ENCODE data around the gene GMEB2. TPM values are rescaled to one million over a fixed set of nuclear protein-coding genes. Genes with fewer than 3 reads are reported as not detected.
"Not testable (repeated sequence)": the region's sequence is repeated elsewhere in the genome, so short reads cannot be mapped to it uniquely, and the experiment has no call there.

GMEB2 gene
- total RNA-seq, 2 experiments from 2014 or later, result 14.0 to 14.1 TPM

- Mint-ChIP-seq H3K27ac (no peak overlapping the region), H3K4me3 (peak overlapping the region; percentile 95)
- ATAC-seq, result no peak
These were observed 29.6 kb upstream of the GMEB2 start for GRCh38 chr20:63656451-63656850.

GRCh38 chr20:63655249-63655648 is 28.3 kb upstream of the GMEB2 start:
- intact Hi-C loops (cut with DNase I, micrococcal nuclease), result loop anchor here in 1 of 2 experiments (5.0 kb wide), 2 partner anchors 73 to 438 kb away; partner anchors contain the start of gene YTHDF1
- CTCF ChIA-PET, result interaction anchor here (0.9 kb wide), 1 partner anchor 118 kb away, joined by 3 read pairs; the partner anchor contains the start of gene PTK6
- Mint-ChIP-seq H3K9me3 (ENCODE audit: low read depth) (no peaks in the 10 kb centered on the region), H3K4me3 (no peak overlapping the region), H3K36me3 (ENCODE audit: low read depth) (peaks cover 2% of the 10 kb centered on the region), H3K4me1 (peaks cover 36% of the 10 kb centered on the region), H3K27ac (no peak overlapping the region), H3K27me3 (no peaks in the 10 kb centered on the region)
- POLR2A ChIA-PET, result no interaction called here
- no peak for DNase-seq
- no peak for ATAC-seq

More at GRCh38 chr20:63656451-63656850, 29.6 kb upstream of the GMEB2 start:
- intact Hi-C loops (cut with DNase I, micrococcal nuclease), result loop anchor here in 1 of 2 experiments (5.0 kb wide), 2 partner anchors 74 to 439 kb away; partner anchors contain the start of gene YTHDF1
- H3K27me3 Mint-ChIP-seq, result no peaks in the 10 kb centered on the region
- no peak for DNase-seq
- peaks cover 5% of the 10 kb centered on the region for H3K36me3 Mint-ChIP-seq (ENCODE audit: low read depth)
- no peaks in the 10 kb centered on the region for H3K9me3 Mint-ChIP-seq (ENCODE audit: low read depth)
- ChIA-PET POLR2A (no interaction called here), CTCF (interaction anchor here (0.9 kb wide), 1 partner anchor 12 kb away, joined by 3 read pairs; no protein-coding TSS in a partner anchor)
- H3K4me1 Mint-ChIP-seq, result peaks cover 33% of the 10 kb centered on the region

GRCh38 chr20:63653974-63654668 is 27.2 kb upstream of the GMEB2 start:
- Mint-ChIP-seq H3K9me3 (ENCODE audit: low read depth) (no peaks in the 10 kb centered on the region), H3K27ac (peak overlapping the region; percentile 82), H3K4me3 (peak overlapping the region; percentile 73), H3K4me1 (peaks cover 26% of the 10 kb centered on the region), H3K27me3 (no peaks in the 10 kb centered on the region), H3K36me3 (ENCODE audit: low read depth) (no peaks in the 10 kb centered on the region)
- ChIA-PET CTCF (no interaction called here), POLR2A (interaction anchor here (1.0 kb wide), 1 partner anchor 12 kb away, joined by 4 read pairs; no protein-coding TSS in a partner anchor)
- intact Hi-C loops (cut with DNase I, micrococcal nuclease), result loop anchor here (1.0 kb wide), 3 partner anchors 12 to 211 kb away; partner anchors contain the start of genes GMEB2 (in 1 of the 2) and TPD52L2 (in 1 of the 2)
- ATAC-seq (peak; percentile 1), DNase-seq (no peak)

DNA sequence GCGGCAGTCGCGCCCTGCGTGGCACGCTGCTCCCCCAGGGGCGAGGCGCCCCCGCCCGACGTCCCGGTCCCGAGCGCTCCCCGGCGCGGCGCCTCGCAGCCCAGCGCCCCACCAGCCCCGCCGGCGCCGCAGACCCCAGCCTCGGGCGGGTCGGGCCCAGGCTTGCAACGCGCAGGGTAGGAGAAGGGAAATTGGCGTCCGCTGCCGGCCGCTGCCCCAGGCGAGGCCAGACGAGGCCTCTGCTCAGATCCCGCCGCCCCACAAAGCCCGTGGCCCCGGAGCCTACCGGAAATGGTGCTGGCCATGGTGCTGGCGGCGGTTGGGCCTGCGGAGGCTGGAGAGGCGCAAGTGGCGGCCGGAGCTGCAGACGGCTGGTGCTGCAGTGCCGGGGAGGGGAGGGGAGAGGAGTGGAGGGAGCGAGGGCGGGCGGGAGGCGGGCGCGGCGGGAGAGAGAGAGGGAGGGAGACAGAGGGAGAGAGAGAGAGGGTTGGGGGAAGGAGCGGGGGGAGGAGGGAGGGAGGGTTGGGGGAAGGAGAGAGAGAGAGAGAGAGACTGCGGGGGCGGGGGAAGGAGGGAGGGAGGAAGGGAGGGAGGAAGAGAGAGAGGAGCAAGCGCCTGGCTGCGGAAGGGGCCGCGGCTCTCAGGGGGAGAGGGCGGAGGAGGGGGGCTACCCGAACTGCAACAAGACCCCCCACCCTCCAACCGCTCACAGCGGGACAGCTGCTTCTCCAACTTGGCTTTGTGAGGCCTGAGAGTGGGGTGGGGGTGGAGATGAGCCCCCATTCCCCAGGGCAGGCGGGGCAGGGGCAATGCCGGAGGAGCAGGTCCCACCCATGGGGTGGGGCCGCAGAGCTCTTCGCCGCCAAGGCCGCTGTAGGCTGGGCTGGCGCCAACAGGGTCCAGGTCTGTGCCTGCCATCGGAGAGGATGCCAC is 26.4 kb upstream of the GMEB2 start, which contains the start of gene STMN3:
TSS of gene STMN3 (minus strand) at position 384 of the 933 bp plus-strand sequence. CDS start at position 305, 79 bp downstream.
- ATAC-seq (peak; percentile 40), DNase-seq (peak; percentile 87)
- peak within 1 kb of the TSS; percentile 73 for H3K4me3 Mint-ChIP-seq
- no peaks in the 10 kb centered on the region for H3K9me3 Mint-ChIP-seq (ENCODE audit: low read depth)
- peaks cover 22% of the 10 kb centered on the region for H3K4me1 Mint-ChIP-seq
- ChIA-PET CTCF (interaction anchor here (0.7 kb wide), 1 partner anchor 84 kb away, joined by 3 read pairs; no protein-coding TSS in a partner anchor), POLR2A (interaction anchor here (1.0 kb wide), 2 partner anchors 11 to 26 kb away, joined by 3 to 4 read pairs; partner anchors contain the start of gene GMEB2)
- no peaks in the 10 kb centered on the region for H3K27me3 Mint-ChIP-seq
- H3K36me3 Mint-ChIP-seq (ENCODE audit: low read depth), result no peaks in the 10 kb centered on the region
- peak within 1 kb of the TSS; percentile 82 for H3K27ac Mint-ChIP-seq
- intact Hi-C loops (cut with DNase I, micrococcal nuclease), result loop anchor here (1.0 kb wide), 3 partner anchors 11 to 212 kb away; partner anchors contain the start of genes GMEB2 (in 1 of the 2) and TPD52L2 (in 1 of the 2)

DNA sequence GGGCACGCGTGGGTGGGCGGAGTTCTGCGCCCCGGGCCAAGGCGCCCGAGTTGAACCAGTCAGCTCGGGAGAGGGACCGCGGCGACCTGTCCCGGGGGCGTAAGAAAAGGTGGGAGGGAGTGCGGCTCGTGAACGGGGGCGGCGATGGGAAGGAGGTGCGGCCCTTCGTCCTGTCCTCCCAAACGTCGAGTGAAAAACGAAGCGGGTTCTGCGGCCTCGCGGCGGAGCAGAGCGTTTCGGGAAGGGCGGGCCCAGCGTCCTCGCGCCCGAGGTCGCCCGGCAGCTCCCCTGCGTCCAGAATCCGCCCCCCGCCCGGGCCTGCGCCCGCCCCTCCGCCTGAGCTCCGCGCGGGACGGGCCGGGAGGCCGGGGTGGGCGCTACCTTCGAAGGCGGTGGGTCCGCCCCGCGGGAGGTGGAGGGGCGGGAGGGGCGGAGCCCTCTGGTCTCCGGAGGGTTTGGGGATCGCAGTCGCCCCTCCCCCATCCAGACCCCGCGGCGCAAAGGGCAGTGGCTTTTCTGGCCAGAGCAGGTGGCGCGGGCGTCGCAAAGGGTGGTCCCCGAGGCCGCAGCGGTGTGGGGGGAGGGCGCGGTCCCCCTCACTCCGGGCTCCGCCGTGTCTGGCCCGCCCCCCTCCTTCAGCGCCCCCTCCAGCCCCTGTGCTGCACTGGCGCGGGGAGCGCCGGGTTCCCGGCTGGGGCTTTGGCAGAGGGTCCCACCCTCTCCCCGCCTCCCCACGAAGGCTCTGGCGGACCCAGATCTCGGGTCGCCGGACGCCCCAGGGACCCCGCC is 25.5 kb upstream of the GMEB2 start:
- Mint-ChIP-seq H3K4me3 (peak overlapping the region; percentile 70), H3K36me3 (ENCODE audit: low read depth) (no peaks in the 10 kb centered on the region), H3K4me1 (peaks cover 22% of the 10 kb centered on the region), H3K27ac (no peak overlapping the region), H3K9me3 (ENCODE audit: low read depth) (no peaks in the 10 kb centered on the region), H3K27me3 (no peaks in the 10 kb centered on the region)
- DNase-seq (peak; percentile 44), ATAC-seq (peak; percentile 4)
- ChIA-PET CTCF (interaction anchor here (0.5 to 1.4 kb wide), 2 partner anchors 11 to 631 kb away, joined by 3 to 6 read pairs; no protein-coding TSS in a partner anchor), POLR2A (interaction anchor here (1.0 kb wide), 1 partner anchor 25 kb away, joined by 3 read pairs; the partner anchor contains the start of gene GMEB2)
- intact Hi-C loops (cut with DNase I, micrococcal nuclease), result no loop called here

DNA sequence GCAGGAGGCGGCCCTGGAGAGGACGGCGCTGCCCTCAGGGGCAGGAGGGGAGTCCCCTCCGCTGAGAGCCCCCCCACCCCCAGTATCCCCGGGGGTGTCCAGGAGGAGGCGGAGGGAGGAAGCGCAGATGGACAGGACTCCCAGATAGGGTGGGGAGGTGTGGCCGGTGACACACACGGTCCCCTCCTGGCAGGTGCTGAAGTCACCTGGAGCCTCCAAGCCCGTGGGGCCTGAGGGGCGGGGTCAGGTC is 25.0 kb upstream of the GMEB2 start:
- H3K36me3 Mint-ChIP-seq (ENCODE audit: low read depth), result no peaks in the 10 kb centered on the region
- peaks cover 18% of the 10 kb centered on the region for H3K4me1 Mint-ChIP-seq
- ChIA-PET CTCF (interaction anchor here (0.5 to 1.4 kb wide), 2 partner anchors 10 to 632 kb away, joined by 3 to 6 read pairs; no protein-coding TSS in a partner anchor), POLR2A (no interaction called here)
- peak overlapping the region; percentile 70 for H3K4me3 Mint-ChIP-seq
- no peaks in the 10 kb centered on the region for H3K9me3 Mint-ChIP-seq (ENCODE audit: low read depth)
- no peak overlapping the region for H3K27ac Mint-ChIP-seq
- ATAC-seq (no peak), DNase-seq (peak; percentile 56)
- H3K27me3 Mint-ChIP-seq, result no peaks in the 10 kb centered on the region
- intact Hi-C loops (cut with DNase I, micrococcal nuclease), result no loop called here

DNA sequence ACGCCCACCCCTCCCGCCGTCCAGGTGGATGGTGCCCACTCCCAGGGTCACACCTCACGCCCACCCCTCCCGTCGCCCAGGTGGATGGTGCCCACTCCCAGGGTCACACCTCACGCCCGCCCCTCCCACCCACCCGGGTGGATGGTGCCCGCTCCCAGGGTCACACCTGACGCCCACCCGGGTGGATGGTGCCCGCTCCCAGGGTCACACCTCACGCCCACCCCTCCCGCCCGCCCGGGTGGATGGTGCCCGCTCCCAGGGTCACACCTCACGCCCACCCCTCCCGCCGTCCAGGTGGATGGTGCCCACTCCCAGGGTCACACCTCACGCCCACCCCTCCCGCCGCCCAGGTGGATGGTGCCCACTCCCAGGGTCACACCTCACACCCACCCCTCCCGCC is 23.6 kb upstream of the GMEB2 start:
- H3K27ac Mint-ChIP-seq; H3K9me3 Mint-ChIP-seq (ENCODE audit: low read depth); H3K36me3 Mint-ChIP-seq (ENCODE audit: low read depth); CTCF ChIA-PET; POLR2A ChIA-PET; DNase-seq; ATAC-seq; H3K27me3 Mint-ChIP-seq; H3K4me3 Mint-ChIP-seq; intact Hi-C loops (cut with DNase I, micrococcal nuclease): not testable (repeated sequence)
- peaks cover 18% of the 10 kb centered on the region for H3K4me1 Mint-ChIP-seq

- ATAC-seq (no peak), DNase-seq (no peak)
- no peak overlapping the region for H3K27ac Mint-ChIP-seq
- intact Hi-C loops (cut with DNase I, micrococcal nuclease), result no loop called here
- CTCF ChIA-PET, result interaction anchor here (0.8 kb wide), 1 partner anchor 16 kb away, joined by 3 read pairs; no protein-coding TSS in a partner anchor
- no peaks in the 10 kb centered on the region for H3K36me3 Mint-ChIP-seq (ENCODE audit: low read depth)
- no peak overlapping the region for H3K4me3 Mint-ChIP-seq
- peaks cover 12% of the 10 kb centered on the region for H3K4me1 Mint-ChIP-seq
- no peaks in the 10 kb centered on the region for H3K9me3 Mint-ChIP-seq (ENCODE audit: low read depth)
- H3K27me3 Mint-ChIP-seq, result no peaks in the 10 kb centered on the region
- POLR2A ChIA-PET, result no interaction called here
These were observed 22.1 kb upstream of the GMEB2 start for GRCh38 chr20:63648895-63649589.

- Mint-ChIP-seq H3K4me1 (peaks cover 10% of the 10 kb centered on the region), H3K27ac (peak overlapping the region; percentile 7), H3K36me3 (ENCODE audit: low read depth) (no peaks in the 10 kb centered on the region), H3K27me3 (no peaks in the 10 kb centered on the region), H3K9me3 (ENCODE audit: low read depth) (no peaks in the 10 kb centered on the region), H3K4me3 (no peak overlapping the region)
- ChIA-PET CTCF (no interaction called here), POLR2A (no interaction called here)
- ATAC-seq (no peak), DNase-seq (no peak)
- intact Hi-C loops (cut with DNase I, micrococcal nuclease), result no loop called here
These were observed 21.3 kb upstream of the GMEB2 start for GRCh38 chr20:63648190-63648589.

DNA sequence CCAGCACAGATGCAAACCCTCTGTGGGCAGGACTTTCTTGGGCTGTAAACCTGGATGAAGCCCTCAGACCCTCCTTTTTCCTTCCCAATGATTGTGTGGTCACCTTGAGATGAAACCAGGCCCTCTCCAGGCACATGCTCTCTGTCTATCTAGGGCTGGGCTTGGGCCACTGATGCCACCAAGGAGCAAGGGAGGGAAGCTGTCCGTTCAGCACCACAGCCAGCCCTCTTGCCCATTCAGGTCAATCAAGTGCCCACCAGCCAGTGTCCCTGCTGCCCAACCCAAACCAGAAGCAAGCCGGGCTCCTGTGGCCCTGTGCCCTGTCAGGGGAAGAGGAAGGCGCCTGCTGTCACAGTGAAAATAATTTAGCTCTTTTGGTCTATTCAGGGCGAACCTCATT is 18.3 kb upstream of the GMEB2 start:
- no peak overlapping the region for H3K27ac Mint-ChIP-seq
- H3K4me3 Mint-ChIP-seq, result no peak overlapping the region
- H3K27me3 Mint-ChIP-seq, result no peaks in the 10 kb centered on the region
- CTCF ChIA-PET, result no interaction called here
- H3K4me1 Mint-ChIP-seq, result peaks cover 4% of the 10 kb centered on the region
- intact Hi-C loops (cut with DNase I, micrococcal nuclease), result no loop called here
- POLR2A ChIA-PET, result interaction anchor here (0.6 kb wide), 1 partner anchor 63 kb away, joined by 3 read pairs; no protein-coding TSS in a partner anchor
- ATAC-seq (no peak), DNase-seq (no peak)
- no peaks in the 10 kb centered on the region for H3K36me3 Mint-ChIP-seq (ENCODE audit: low read depth)
- no peaks in the 10 kb centered on the region for H3K9me3 Mint-ChIP-seq (ENCODE audit: low read depth)

Measured in activated CD4-positive, alpha-beta T cell treated with anti-CD3 and anti-CD28 coated beads for 36 hours (primary cell).